Pancreas (tissue), 10 donors: Measurements from ENCODE around the gene FLRT1. TPM values are rescaled to one million over a fixed set of nuclear protein-coding genes. Genes with fewer than 3 reads are reported as not detected.

Experiments
- ATAC-seq, 4 donors: fragments of 200-7000 bp; cut with Tn5 transposase; one replicate each; pipeline versions ENCODE4 v1.8.0 to v1.9.1; 2020; ENCODE audit warnings: mild to moderate bottlenecking in 4 of 4, moderate library complexity in 4 of 4
- DNase-seq, 6 donors: peaks; one replicate each; pipeline ENCODE4 v3.0.0-alpha.2; 2020
- FAIRE-seq: peaks from 2 replicates; lab custom pipeline; 2012; peaks lifted over from hg19 to GRCh38; lab: Jason Lieb, UNC
- H3K27ac ChIP-seq, 4 donors: fragments of 200-600 bp; sonication (generic); 1 replicate in 3 of 4; 2 replicates in 1 of 4; pipeline versions ENCODE4 v1.5.0 to v1.8.0; 2020
- H3K27me3 ChIP-seq, 4 donors: fragments of 200-600 bp; one replicate each; pipeline ENCODE4 v1.8.0; 2021
- H3K36me3 ChIP-seq, 3 donors: fragments of 200-600 bp; sonication (generic) in 1 of 3; one replicate each; pipeline versions ENCODE4 v1.5.0 to v1.8.0; 2020 to 2021
- H3K4me1 ChIP-seq, 3 donors: fragments of 200-600 bp; one replicate each; pipeline ENCODE4 v1.8.0; 2021
- H3K4me3 ChIP-seq, 4 donors: fragments of 200-600 bp; sonication (generic) in 2 of 4; one replicate each; pipeline versions ENCODE4 v1.5.0 to v1.8.0; 2020 to 2021
- H3K9me3 ChIP-seq, 4 donors: fragments of 200-600 bp; one replicate each; pipeline ENCODE4 v1.8.0; 2021
- CTCF ChIP-seq, 4 donors: fragments of 200-600 bp; sonication (generic) in 3 of 4; IDR thresholded peaks; one replicate each; pipeline versions ENCODE4 v1.5.0 to v1.8.0; 2021; ENCODE audit warnings: antibody characterized with exemption in 4 of 4
- WGBS, 2 donors: extraction: QIAGEN DNeasy Blood & Tissue Kit; methylation state at CpG; one replicate each; pipeline ENCODE4 v1.1.7; 2013; 5-methylcytosine and 5-hydroxymethylcytosine counted together
- intact Hi-C, 3 donors: fragments of 100-400 bp; cut with DNase I; formaldehyde crosslinking; loops; one replicate each; pipeline versions ENCODE4 v1.11.1 to v1.14.2; 2022
- polyA plus RNA-seq, 2 donors: library from polyadenylated mRNA; stranded (reverse); fragments of 200-250 nt; gene quantifications; one replicate each; pipeline ENCODE4 v1.2.3, GENCODE V29; 2013
- total RNA-seq, 6 donors: library from RNA; stranded (reverse); fragmentation: NEBNext Ultra II Directional in 4 of 6; extraction: Animal tissue kit (Norgen Biotek cat#: 25700) in 4 of 6; gene quantifications; one replicate each; pipeline versions ENCODE4 v1.2.1 to v1.2.4, GENCODE V29; 2021 to 2023
- donor health status: healthy with polysubstance abuse.
- donor health status: DM: no; HTN: no; CAD: no; lungs with moderate emphysema.
- donor health status: DM: no; HTN: no; CAD: no.
- donor health status: control.
- donor health status: control.
- donor health status: Bipolar disorder and iron deficiency.
- donor health status: DM: yes; HTN: yes; CAD: no.
- donor health status: DM: no; HTN: no; CAD: no.
- donor health status: DM: no; HTN: no; CAD: no.
- donor health status: DM: yes; HTN: yes; CAD: no.

FLRT1 gene
- total and polyA plus RNA-seq, 8 donors, result 0.04 to 0.87 (median 0.19) TPM

DNA sequence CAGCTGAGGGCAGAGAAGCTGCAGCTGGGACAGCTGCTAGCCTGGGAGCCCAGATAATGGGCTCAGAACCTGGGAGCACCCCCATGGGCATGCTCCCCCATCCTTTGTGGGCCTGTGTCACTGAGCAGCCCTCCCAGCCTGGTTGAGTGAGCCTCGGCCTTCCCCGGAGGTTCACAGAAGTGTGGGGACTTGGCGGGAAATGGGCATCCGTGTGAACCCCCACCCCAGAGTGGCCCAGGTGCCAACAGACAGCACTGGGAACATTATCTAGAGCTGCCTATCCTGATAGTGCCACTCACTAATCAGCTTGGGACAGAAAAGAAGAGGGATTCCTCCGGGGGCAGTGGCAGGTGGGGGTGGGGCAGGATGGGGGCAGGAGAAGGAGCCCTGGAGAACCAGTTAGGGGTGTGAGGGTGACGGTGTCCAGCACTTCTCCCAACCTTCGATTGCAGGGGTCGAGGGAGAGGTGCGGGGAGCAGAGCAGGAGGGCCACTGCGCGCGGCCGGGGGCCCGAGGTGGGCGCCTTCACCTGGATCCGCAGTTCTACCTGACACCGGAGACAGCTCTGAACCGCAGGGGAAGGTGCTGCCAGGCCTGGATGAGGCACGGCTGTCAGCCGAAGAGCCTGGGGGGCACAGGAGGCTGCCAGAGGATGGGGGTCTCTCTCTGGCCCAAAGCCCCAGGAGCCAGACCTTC is 33.1 kb downstream of the FLRT1 start:
- FAIRE-seq, result no peak
- H3K4me1 ChIP-seq, result no peaks in the 10 kb centered on the region
- ATAC-seq, result no peak
- no peak overlapping the region for H3K4me3 ChIP-seq
- intact Hi-C loops, result loop anchor here in 1 of 3 donors (10.0 kb wide), 1 partner anchor 64 kb away; no protein-coding TSS in a partner anchor
- H3K9me3 ChIP-seq, result no peaks in the 10 kb centered on the region
- H3K36me3 ChIP-seq, result no peaks in the 10 kb centered on the region
- H3K27me3 ChIP-seq, result no peaks in the 10 kb centered on the region
- no peak overlapping the region for H3K27ac ChIP-seq
- 92 to 95% methylated on average over 19 to 20 of the region's 20 CpGs for WGBS, 2 donors
- DNase-seq, result no peak
- no peak for TF ChIP-seq CTCF (IDR thresholded peaks at IDR 0.05)

- intact Hi-C loops, result loop anchor here in 1 of 3 donors (10.0 kb wide), 1 partner anchor 65 kb away; no protein-coding TSS in a partner anchor
- no peak for DNase-seq
- 88% methylated on average over 22 to 23 of the region's 23 CpGs for WGBS, 2 donors
- H3K9me3 ChIP-seq, result no peaks in the 10 kb centered on the region
- H3K36me3 ChIP-seq, result no peaks in the 10 kb centered on the region
- no peak for TF ChIP-seq CTCF (IDR thresholded peaks at IDR 0.05)
- no peak for ATAC-seq
- no peak for FAIRE-seq
- no peak overlapping the region for H3K4me3 ChIP-seq
- H3K27ac ChIP-seq, result no peak overlapping the region
- no peaks in the 10 kb centered on the region for H3K27me3 ChIP-seq
- H3K4me1 ChIP-seq, result no peaks in the 10 kb centered on the region
Observed at GRCh38 chr11:64069401-64070313, 33.9 kb downstream of the FLRT1 start.

DNA sequence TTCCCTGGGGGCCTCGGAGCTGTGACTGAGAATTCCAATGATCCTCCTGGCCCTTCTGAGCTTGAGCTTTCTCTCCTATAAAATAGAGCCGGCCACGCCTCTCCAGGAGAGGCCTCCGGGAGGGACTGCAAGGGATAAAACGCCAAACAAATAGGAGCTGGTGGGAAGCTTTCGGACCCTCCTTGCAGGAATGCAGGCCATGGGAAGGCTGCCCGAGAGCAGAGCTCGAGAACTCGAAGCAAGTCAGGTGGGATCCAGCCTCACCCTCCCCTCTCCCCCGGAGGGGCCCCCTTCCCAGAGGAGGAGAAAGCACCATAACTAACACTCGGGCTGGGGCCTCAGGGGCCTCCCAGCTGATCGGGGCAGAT is 34.6 kb downstream of the FLRT1 start:
- DNase-seq (no peak), FAIRE-seq (no peak), ATAC-seq (no peak)
- Histone ChIP-seq H3K9me3 (no peaks in the 10 kb centered on the region), H3K27me3 (no peaks in the 10 kb centered on the region), H3K4me1 (no peaks in the 10 kb centered on the region), H3K36me3 (no peaks in the 10 kb centered on the region), H3K27ac (no peak overlapping the region), H3K4me3 (no peak overlapping the region)
- no peak for TF ChIP-seq CTCF (IDR thresholded peaks at IDR 0.05)
- intact Hi-C loops, result no loop called here
- 88 to 93% methylated on average over 12 of the region's 12 CpGs for WGBS, 2 donors

DNA sequence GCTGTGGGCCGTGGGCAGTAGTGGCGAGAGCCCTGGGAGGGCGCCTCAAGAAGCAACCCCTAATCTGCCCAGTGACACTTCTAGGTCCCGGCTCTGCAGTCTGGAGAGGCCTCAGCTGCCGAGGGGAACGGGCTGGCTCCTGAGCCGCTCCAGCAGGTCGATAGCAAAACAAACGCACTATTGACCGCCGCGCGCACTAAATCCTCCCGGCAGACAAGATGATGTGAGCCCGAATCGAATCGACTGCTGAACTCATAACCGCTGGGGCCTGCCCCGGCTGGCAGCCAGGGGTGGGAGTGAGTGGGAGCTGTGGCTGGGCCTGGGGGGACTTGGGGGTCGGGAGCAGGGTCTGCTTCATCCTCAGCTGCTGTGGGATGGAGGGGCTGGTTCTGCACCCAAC is 36.1 kb downstream of the FLRT1 start:
- WGBS, 2 donors, result 64 to 76% methylated on average over 20 of the region's 20 CpGs
- no peak for TF ChIP-seq CTCF (IDR thresholded peaks at IDR 0.05)
- H3K36me3 ChIP-seq, result no peaks in the 10 kb centered on the region
- no peak overlapping the region for H3K27ac ChIP-seq
- no peaks in the 10 kb centered on the region for H3K4me1 ChIP-seq
- H3K4me3 ChIP-seq, result no peak overlapping the region
- DNase-seq (no peak), FAIRE-seq (no peak), ATAC-seq (peak in 3 of 4 donors; percentile 27 to 59 (median 33))
- intact Hi-C loops, result no loop called here
- no peaks in the 10 kb centered on the region for H3K9me3 ChIP-seq
- H3K27me3 ChIP-seq, result no peaks in the 10 kb centered on the region
